B cell (primary cell): Measurements from ENCODE around the gene FFAR3. TPM values are rescaled to one million over a fixed set of nuclear protein-coding genes. Genes with fewer than 3 reads are reported as not detected.

Experiments
- ATAC-seq: fragments of 200-7000 bp; cut with Tn5 transposase; one replicate; pipeline ENCODE4 v1.10.0; 2021; ENCODE audit warnings: low read depth, mild to moderate bottlenecking, moderate number of reproducible peaks, moderate library complexity
- CTCF ChIA-PET: fragments of 350-600 bp; sonication (Branson Sonifier 250); formaldehyde crosslinking; loops from one replicate; lab custom pipeline; 2021; ENCODE audit warnings: antibody characterized with exemption, inconsistent platforms; lab: Charles Lee
- POLR2A ChIA-PET: fragments of 350-600 bp; sonication (Branson Sonifier 250); formaldehyde crosslinking; loops from one replicate; lab custom pipeline; 2021; ENCODE audit warnings: antibody characterized with exemption; lab: Charles Lee
- DNase-seq: peaks from one replicate; pipeline ENCODE4 v3.0.0; 2013
- H2AFZ ChIP-seq: 2 replicates; pipeline ENCODE4 v1.6.1; 2012; ENCODE audit warnings: mild to moderate bottlenecking, low read depth, low read length; ENCODE audit not compliant: insufficient read depth, poor library complexity, severe bottlenecking
- H3K27ac ChIP-seq, 2 donors: 1 replicate in 1 of 2; 2 replicates in 1 of 2; pipeline ENCODE4 v1.5.1; 2012 to 2013; ENCODE audit warnings: low read length in 2 of 2, mild to moderate bottlenecking in 2 of 2, moderate library complexity in 1 of 2
- H3K27me3 ChIP-seq, 4 experiments: fragments of 200-600 bp in 1 of 4; sonication (generic) in 1 of 4; replicated peaks in 1 of 4; 1 replicate in 2 of 4; 2 replicates in 2 of 4; pipeline versions ENCODE4 v1.6.1 to v1.7.0; 2013 to 2016; ENCODE audit warnings: low read length in 3 of 4, mild to moderate bottlenecking in 2 of 4, mixed read lengths in 1 of 4, moderate library complexity in 1 of 4; ENCODE audit not compliant: insufficient read depth in 4 of 4, control insufficient read depth in 3 of 4; ENCODE audit errors: control extremely low read depth in 1 of 4
- H3K36me3 ChIP-seq, 2 experiments: replicated peaks in 1 of 2; 1 replicate in 1 of 2; 2 replicates in 1 of 2; pipeline versions ENCODE4 v1.6.1 to v1.7.1; 2013; ENCODE audit warnings: low read length in 1 of 2; ENCODE audit not compliant: insufficient read depth in 2 of 2, control insufficient read depth in 1 of 2; ENCODE audit errors: control extremely low read depth in 1 of 2, extremely low read depth in 1 of 2
- H3K4me1 ChIP-seq, 2 donors: fragments of 200-600 bp in 1 of 2; sonication (generic) in 1 of 2; 1 replicate in 1 of 2; 2 replicates in 1 of 2; pipeline versions ENCODE4 v1.5.1 to v1.6.1; 2013 to 2017; ENCODE audit warnings: low read length in 2 of 2; ENCODE audit not compliant: control insufficient read depth in 2 of 2, insufficient read depth in 2 of 2
- H3K4me2 ChIP-seq: replicated peaks from 2 replicates; pipeline ENCODE3; 2012; ENCODE audit warnings: mild to moderate bottlenecking, low read depth, low read length; ENCODE audit not compliant: poor library complexity, severe bottlenecking
- H3K4me3 ChIP-seq, 5 experiments: fragments of 200-600 bp in 1 of 5; sonication (generic) in 1 of 5; 1 replicate in 3 of 5; 2 replicates in 2 of 5; pipeline versions ENCODE4 v1.5.1 to v1.7.0; 2011 to 2016; ENCODE audit warnings: low read length in 4 of 5, mild to moderate bottlenecking in 4 of 5, low read depth in 2 of 5, control low read depth in 1 of 5, moderate library complexity in 1 of 5; ENCODE audit not compliant: insufficient read depth in 1 of 5; ENCODE audit errors: control extremely low read depth in 1 of 5, extremely low read depth in 1 of 5
- H3K79me2 ChIP-seq: fragments of 200-600 bp; sonication (generic); one replicate; pipeline ENCODE4 v1.6.0; 2016; ENCODE audit warnings: low read length; ENCODE audit not compliant: control insufficient read depth, insufficient read depth
- H3K9ac ChIP-seq: fragments of 200-600 bp; sonication (generic); 2 replicates; pipeline ENCODE4 v1.6.1; 2017; ENCODE audit warnings: mild to moderate bottlenecking, low read length, moderate library complexity
- H3K9me3 ChIP-seq, 3 donors: one replicate each; pipeline versions ENCODE4 v1.6.1 to v1.7.1; 2013; ENCODE audit warnings: low read length in 2 of 3; ENCODE audit not compliant: control insufficient read depth in 2 of 3, insufficient read depth in 1 of 3; ENCODE audit errors: control extremely low read depth in 1 of 3
- H4K20me1 ChIP-seq: 2 replicates; pipeline ENCODE4 v1.6.0; 2012; ENCODE audit warnings: mild to moderate bottlenecking, low read length; ENCODE audit not compliant: insufficient read depth, control insufficient read depth, poor library complexity, severe bottlenecking
- H3K27ac Mint-ChIP-seq: one replicate; pipeline ENCODE4 v1.8.0; 2021; ENCODE audit warnings: mixed read lengths
- H3K27me3 Mint-ChIP-seq: one replicate; pipeline ENCODE4 v1.8.0; 2021; ENCODE audit warnings: mixed read lengths
- H3K4me1 Mint-ChIP-seq: one replicate; pipeline ENCODE4 v1.8.0; 2021; ENCODE audit warnings: mixed read lengths
- H3K4me3 Mint-ChIP-seq: one replicate; pipeline ENCODE4 v1.8.0; 2021; ENCODE audit warnings: mixed read lengths
- H3K9me3 Mint-ChIP-seq: one replicate; pipeline ENCODE4 v1.8.0; 2022; ENCODE audit warnings: mixed read lengths; ENCODE audit not compliant: insufficient read depth
- CTCF ChIP-seq: fragments of 200-600 bp; IDR thresholded peaks from one replicate; pipeline ENCODE4 v1.8.0; 2022; ENCODE audit warnings: antibody characterized with exemption, mild to moderate bottlenecking
- EZH2 ChIP-seq: IDR thresholded peaks from 2 replicates; pipeline ENCODE4 v1.6.1; 2012; ENCODE audit warnings: borderline replicate concordance, low read depth, mild to moderate bottlenecking, moderate library complexity, low read length; ENCODE audit not compliant: insufficient read depth, poor library complexity, severe bottlenecking
- WGBS: methylation state at CpG from one replicate; pipeline ENCODE4 v1.1.5; 2013; ENCODE audit warnings: missing lambda C conversion rate; ENCODE audit not compliant: insufficient coverage; 5-methylcytosine and 5-hydroxymethylcytosine counted together
- intact Hi-C: fragments of 100-400 bp; cut with micrococcal nuclease; formaldehyde crosslinking; loops from one replicate; pipeline ENCODE4 v1.10.0; 2022
- polyA plus RNA-seq: library from polyadenylated mRNA; depleted of rRNA; stranded (reverse); fragments of >200 nt; gene quantifications from 2 replicates; pipeline ENCODE4 v1.2.3, GENCODE V29; 2012
- total RNA-seq, 2 donors: library from RNA; stranded (reverse); fragments of 120-200 nt in 1 of 2; gene quantifications; 1 replicate in 1 of 2; 2 replicates in 1 of 2; pipeline versions ENCODE4 v1.2.3 to v1.2.4, GENCODE V29; 2013 to 2022

Gene FFAR3
- total and polyA plus RNA-seq, 2 donors (not counting 1 experiment from before 2014, with no cell fraction given), result 0.63 TPM; not detected in 1

GRCh38 chr19:35392742-35393715 is 34.8 kb downstream of the FFAR3 start:
- Mint-ChIP-seq H3K4me1 (peaks cover 2% of the 10 kb centered on the region), H3K27me3 (peaks cover 2% of the 10 kb centered on the region), H3K9me3 (no peaks in the 10 kb centered on the region), H3K4me3 (no peak overlapping the region), H3K27ac (no peak overlapping the region)
- Histone ChIP-seq H3K27ac (no peak overlapping the region), H2AFZ (no peak overlapping the region), H3K4me2 (no peak overlapping the region), H3K4me1 (no peaks in the 10 kb centered on the region), H3K4me3 (no peak overlapping the region), H4K20me1 (no peaks in the 10 kb centered on the region), H3K79me2 (no peaks in the 10 kb centered on the region), H3K36me3 (no peaks in the 10 kb centered on the region), H3K9ac (no peak overlapping the region), H3K27me3 (no peaks in the 10 kb centered on the region), H3K9me3 (peaks cover 0 to 2% (median 0%) of the 10 kb centered on the region in 3 donors)
- TF ChIP-seq CTCF, result no peak
- TF ChIP-seq EZH2, result no peak
- ChIA-PET CTCF (no interaction called here), POLR2A (no interaction called here)
- whole genome bisulfite sequencing, result 50% methylated on average over 5 of the region's 5 CpGs
- no peak for DNase-seq
- intact Hi-C loops, result no loop called here
- ATAC-seq, result no peak
